Activated T-cell treated with anti-CD3 and anti-CD28 coated beads for 24 hours (primary cell): Measurements from ENCODE around the gene TIMM22.

Source experiments
- DNase-seq: peaks from one replicate; pipeline ENCODE4 v3.0.0-alpha.2; 2020; ENCODE audit warnings: low read depth

Gene TIMM22

DNA sequence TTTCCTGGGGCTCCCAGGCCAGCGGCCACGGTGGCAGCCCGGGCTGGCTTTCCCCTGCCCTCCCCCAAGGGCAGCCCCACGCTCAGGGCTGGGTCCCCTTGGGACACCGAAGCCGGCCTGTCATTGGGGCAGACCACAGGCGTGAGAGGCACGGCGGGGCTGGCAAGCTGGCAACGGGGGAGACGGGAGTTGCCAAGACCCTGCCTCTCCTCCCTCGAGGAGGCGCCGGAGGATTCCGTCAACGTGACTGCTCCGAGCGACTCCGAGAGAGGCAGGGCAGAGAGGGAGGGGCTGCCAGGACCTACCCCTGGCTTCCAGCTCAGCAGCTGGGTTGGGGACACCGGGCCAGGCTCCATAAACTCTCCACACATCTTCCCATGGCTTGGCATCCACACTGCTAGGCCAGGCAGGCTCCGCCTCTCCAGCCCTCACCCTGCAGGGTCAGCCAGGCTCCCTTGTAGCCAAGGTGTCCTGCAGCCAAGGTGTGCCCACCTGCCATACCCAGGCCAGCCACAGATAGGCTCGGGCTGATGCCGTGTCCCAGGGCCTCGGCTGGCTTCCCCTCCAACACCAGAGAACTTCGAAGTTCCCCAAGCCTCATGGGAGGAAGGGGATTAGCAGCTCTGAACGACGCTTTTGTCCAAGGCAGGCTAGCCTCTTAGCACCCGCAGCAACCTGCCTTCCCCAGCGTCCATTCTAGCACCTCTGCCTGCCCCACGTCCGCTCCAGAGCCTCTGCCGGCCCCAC is 25.5 kb downstream of the TIMM22 start:
- no peak for DNase-seq

- no peak for DNase-seq
These were observed 27.1 kb downstream of the TIMM22 start for GRCh38 chr17:1024076-1024475.

DNA sequence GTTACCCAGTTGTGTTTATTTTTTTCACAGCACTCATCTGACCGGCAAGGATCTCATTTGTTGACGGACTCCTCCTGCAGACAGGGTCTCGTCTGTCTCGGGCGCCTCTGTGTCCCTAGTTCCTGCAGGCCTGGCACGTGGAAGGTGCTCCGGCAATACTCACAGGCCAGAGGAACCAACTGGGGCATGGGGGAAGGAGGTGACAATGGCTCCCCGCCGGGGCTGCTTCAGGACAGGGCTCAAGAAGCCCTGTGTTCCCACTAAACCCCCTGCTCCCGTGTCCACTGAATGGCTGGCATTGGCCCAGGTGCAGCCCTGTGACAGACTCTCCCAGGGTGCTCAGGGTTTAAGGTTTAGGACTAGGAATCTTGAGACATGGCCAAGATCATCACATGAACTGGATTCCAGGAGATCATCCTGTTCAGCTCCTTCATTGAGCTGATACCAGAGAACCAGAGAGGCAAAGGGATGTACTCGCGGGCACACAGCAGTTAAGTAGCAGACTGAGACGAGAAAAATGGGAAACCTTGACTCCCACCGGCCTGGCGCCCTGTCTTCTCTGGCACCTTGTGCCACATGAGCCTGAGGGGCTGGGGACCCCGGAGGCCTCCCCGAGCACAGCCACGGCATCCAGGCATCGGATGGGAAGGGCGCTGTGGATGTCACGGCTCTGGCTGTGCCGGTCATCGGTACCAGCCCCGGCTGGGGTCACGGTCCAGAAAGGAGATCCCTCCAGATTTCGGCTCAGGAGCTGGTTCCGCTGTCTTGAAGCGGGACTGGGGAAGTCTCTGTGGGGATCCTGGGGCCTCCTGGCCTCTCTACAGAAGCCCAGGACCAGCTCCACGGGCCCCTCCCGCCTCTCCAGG is 29.0 kb downstream of the TIMM22 start:
- DNase-seq: no peak

GRCh38 chr17:1026599-1026975 is 29.7 kb downstream of the TIMM22 start:
- DNase-seq: no peak

DNA sequence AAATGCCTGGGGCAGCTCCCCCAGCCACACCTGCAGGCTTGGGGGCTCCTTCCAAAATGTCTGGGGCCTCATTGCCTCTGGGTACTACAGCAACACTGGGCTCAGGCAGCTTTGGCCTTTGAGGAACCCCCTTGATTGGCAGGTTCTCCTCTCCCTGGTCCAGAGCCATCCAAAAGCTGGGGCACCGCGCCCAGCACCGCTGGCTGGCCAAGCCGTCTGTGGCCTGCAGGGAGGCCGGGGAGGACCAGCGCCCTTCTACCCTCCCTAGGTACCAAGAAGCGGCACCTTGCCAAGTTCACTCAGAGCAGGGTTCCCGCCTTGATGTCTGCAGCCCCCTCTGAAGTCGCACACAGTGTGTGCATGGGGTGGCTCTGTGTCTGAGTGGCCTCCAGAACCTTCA is 30.1 kb downstream of the TIMM22 start:
- no peak for DNase-seq

GRCh38 chr17:1029196-1029921 is 32.4 kb downstream of the TIMM22 start:
- no peak for DNase-seq

DNA sequence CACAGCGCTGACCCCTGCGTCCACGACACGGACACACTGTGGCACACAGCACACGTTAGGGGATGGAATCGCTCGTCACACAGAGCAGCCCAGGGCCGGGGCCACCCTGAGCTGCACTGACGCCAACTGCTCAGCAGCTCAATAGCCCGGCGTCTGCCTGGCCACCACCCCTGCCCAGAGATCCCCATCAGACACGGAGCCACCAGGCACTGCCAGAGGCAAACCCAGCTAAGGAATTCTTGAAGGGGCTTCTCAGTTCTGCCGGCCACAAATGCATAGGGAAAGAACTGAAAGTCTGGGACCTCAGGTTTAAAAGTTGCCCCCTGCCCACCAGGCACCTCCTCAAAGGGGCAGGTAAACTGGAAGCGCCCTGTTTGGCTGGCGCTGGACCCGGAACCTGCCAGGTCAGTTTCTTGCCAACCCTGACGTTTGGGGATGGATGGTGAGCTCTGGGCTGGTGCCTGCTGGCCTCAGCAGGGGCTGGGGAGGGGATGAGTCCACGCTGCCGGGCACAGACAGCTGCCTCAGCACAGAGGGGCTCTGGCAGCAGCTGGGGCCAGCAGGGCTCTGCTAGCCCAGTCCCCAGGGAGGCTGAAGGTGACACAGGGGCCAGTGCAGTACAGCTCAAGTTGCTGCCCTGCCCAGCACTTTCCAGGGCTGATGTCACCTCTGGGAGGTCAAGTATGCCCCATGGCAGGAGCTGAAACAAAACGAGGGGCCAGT is 33.2 kb downstream of the TIMM22 start:
- DNase-seq: no peak

- DNase-seq: no peak
These were observed 34.0 kb downstream of the TIMM22 start for GRCh38 chr17:1030684-1031532.

DNA sequence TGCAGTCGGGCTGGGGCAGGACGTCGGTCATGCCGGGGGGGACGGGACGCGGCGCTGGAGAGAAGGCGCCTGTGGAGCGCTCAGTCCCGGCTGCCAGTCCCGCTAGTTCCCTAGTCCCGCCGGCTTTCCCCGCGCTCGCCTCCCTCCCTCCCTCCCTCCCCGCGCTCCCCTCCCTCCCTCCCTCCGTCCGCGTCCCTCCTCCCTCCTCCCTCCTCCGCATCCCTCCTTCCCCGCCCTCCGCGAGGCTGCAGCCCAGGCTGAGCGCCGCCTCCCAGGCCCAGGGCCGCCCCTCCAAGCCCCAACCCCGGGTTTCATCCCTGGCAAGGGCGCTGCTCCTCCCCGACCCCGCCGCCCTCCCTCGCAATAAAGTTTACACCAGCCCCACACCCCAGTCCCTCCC is 34.8 kb downstream of the TIMM22 start:
- no peak for DNase-seq

DNA sequence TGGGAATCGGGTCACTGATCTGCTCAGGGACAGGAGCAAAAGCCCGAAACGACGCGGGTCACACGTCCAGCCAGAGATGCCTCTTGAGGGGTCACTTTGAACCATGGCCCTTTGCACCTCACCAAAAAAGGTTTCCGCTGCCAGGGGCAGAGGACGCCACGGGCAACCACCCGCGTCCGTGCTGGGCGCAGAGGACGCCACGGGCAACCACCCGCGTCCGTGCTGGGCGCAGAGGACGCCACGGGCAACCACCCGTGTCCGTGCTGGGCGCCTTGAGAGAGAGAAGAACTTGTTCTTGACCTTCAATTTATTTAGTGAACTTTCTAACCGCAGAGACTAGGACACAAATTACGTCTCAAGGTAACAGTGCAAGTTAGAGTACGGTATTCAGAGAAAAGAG is 35.5 kb downstream of the TIMM22 start:
- DNase-seq: no peak

DNA sequence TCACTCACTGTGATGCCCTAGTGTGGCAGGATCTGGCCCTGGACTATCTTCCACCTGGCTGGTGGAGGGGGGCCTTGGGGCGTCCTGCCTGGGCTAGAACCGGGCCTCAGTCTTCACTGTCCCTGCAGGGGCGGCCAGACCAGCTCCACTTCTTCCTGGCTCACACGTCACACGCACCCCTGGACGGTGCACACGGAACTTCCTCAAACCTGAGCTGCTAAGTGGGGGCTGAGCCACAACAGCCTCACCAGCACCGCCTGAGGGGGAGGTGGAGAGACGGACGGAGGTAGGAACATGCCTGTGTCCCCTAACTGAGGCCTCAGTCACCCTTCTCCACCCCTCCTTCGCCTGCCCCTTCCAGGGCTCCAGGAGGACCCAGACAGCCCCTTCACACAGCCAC is 36.6 kb downstream of the TIMM22 start:
- DNase-seq: no peak

GRCh38 chr17:1034652-1035210 is 37.8 kb downstream of the TIMM22 start:
- DNase-seq: no peak

- DNase-seq: no peak
These were observed 38.7 kb downstream of the TIMM22 start for GRCh38 chr17:1035546-1036170.

DNA sequence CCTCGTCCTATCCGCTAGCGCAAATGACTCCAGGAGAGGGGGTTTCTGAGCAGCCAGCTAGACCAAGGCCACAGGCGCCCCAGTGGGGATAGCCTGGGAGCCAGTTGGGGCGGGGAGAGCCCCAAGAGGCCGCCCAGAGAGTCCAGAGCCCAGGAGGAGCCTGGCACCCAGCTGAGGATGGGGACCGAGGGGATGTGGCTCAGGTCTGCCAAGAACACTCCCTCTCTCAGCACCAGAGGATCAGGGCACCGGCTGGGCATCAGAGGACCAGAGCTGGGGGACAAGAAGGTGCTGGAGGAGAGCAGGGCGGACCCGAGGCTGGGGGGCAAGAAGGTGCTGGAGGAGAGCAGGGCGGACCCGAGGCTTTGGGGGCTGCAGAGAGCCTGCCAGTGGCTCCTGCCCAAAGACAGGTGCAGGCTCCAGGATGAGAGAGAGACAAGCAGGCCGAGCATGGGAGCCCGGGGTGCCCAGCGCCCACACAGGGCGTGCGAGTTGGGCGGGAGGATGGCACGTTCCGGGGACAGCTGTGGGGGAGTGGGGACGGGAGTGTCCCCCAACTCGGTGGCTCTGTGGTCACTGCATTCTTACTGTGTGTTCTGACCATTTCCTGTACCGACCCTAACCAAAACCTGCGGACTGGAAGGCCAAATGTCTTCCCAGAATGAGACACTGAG is 39.4 kb downstream of the TIMM22 start:
- DNase-seq: no peak

DNA sequence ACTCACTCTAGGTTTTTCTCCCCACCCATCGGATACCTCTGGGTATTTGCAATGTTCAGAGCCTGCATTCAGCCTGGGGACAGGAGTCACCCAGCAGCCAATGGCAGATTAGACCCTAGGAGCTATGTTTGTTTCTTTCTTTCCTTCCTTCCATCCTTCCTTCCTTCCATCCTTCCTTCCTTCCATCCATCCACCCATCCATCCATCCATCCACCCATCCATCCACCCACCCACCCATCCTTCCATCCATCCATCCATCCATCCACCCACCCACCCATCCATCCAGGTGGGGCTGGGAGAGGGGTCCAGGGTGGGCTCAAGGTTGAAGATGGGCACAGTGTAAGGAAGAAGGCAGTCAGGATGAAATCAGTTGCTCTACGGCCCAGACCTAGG is 39.9 kb downstream of the TIMM22 start:
- no peak for DNase-seq

DNA sequence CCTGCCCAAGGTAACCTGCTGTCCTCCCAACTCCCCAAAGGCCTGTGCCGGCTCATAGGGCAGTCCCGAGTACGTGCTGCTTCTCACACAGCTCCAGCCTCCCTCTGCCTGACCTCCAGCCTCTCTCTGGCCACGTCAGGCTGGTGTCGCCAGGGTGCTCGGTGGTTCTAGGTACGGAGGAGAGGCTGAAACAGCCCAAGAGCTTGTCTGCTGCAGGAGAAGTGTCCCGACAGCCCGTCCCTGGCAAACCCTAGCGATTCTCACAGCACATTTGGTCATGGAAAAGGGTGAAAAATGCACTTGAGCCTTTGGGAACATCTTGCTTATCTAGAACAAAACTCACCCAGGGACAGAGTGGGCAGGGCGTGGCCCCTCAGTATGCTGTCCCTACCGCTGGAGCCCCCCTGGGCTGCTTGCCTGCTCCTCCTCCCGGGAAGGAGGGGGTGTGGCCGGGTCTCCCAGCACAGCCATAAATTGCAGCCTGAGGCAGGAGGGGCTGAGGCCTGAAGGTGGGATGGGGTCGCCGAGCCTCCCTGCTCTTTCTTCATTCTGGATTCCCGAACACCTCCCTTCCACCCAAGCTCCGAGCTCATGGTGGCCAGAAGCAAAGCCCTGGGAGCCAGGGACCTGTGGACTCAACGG is 40.4 kb downstream of the TIMM22 start:
- no peak for DNase-seq

- no peak for DNase-seq
These were observed 41.7 kb downstream of the TIMM22 start for GRCh38 chr17:1038459-1039122.

DNA sequence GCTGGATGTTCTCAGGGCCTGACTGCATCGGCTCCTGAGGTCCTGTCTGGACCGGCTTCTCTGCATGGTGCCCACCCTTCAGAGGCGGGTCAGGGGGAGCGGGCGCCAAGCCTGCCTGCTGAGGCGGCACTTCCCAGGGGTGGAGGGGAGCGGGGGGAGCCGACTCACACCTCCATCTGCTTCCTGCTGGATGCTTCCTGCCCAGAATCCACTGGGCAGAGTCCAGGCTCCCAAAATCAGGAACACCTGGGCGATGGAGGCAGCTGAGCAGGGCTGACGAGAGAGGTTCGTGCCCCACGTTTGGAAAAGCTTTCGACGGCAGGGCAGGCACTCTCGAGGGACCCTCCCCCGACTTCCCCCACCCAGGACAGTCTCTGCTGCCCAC is 42.2 kb downstream of the TIMM22 start:
- DNase-seq: no peak
